ENCODE data around the gene SFXN5.

Gene SFXN5

DNA sequence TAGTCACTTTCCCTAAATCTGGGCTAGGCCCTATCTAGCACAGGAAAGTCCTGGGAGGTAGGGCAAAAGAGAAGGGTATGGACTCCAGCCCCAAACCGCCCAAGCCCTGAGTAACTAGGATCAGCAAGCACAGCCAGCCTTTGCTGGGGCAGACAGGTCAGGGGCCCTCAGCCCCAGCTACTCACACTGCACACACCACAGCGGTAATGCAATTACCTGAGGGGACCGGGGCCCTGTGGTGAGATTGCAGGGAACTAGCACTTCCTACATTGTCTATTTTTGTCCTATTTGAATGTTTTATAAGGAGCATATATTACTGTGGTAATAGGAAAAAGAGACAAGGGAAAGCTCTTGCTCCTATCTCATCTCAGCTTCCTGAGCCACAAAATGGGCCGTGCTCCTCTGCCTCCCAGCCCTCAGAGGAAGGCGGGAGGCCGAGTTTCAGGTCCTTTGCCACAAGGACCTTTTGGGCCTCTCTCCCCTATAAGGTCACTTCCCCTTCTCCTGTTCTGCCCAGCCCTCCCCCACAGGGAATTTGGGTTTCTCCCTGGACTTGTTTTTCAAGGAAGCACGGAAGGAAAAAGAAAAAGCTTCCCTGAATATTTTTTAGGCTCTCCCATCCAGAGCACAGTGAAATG, 20.8 kb upstream of the SFXN5 start:
- TF ChIP-seq CTCF (IDR thresholded peaks at IDR 0.05; ENCODE audit: low read depth, low read length) = no peak
- no peak for DNase-seq (ENCODE audit: extremely low read depth, low read depth)

DNA sequence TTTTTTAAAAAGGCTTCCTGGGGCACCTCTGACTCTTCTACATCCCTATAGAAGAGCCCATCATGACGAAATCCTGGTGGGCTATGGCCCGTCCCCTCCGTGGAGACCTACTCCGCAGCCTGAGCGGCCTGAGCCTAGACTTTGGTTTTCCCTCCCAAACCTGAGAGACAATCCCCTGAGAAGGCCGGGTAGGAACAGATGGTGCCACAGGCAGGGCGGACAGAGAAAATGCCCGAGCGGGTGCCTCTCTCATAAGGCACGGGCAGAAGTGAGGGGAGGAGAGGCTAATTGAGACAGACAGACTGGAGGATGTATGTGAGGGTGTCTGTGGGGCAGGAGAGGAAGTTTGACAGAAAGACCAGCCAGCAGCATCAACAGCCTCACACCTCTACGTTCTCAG, 20.2 kb upstream of the SFXN5 start:
- TF ChIP-seq CTCF (IDR thresholded peaks at IDR 0.05; ENCODE audit: low read depth, low read length) = no peak
- no peak for DNase-seq (ENCODE audit: extremely low read depth, low read depth)

GRCh38 chr2:73091164-73091563, 19.7 kb upstream of the SFXN5 start:
- no peak for DNase-seq (ENCODE audit: extremely low read depth, low read depth)
- TF ChIP-seq CTCF (IDR thresholded peaks at IDR 0.05; ENCODE audit: low read depth, low read length) = no peak

DNA sequence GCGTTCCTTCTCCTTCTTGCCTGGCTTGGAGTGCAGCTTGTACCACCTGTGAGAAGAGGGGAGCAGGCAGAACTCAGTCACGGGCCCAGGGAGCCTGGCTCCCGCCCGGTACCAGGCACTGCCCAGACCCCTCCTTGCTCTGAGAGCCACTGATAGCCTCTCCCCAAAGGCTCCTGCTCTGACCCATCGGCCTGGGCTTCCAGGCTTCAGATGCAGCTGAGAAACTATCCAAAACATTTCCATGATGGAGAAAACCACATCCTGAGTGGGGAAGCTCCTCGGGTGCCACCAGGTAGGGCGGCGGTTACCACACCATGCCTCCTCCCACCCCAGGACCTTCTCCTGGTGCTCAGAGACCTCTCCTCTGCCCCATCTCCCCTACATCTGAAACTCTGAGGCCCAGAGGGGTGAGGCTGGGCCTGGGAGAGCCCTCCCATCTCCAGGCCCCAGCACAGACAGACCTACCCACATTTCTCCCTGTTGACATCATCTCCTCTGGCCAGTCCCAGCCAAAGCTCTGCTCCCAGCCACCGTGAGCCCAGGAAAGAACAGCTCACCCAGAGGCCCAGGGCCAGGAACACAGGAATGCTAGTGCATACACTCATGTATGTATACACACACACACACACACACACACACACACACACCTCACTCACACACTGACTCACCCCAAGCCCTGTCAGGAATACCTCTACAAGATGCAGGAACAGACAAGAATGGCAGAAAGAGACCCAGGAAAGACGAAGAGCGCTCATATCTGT, 17.9 kb upstream of the SFXN5 start:
- DNase-seq (ENCODE audit: extremely low read depth, low read depth) = peak; percentile 90
- no peak for TF ChIP-seq CTCF (IDR thresholded peaks at IDR 0.05; ENCODE audit: low read depth, low read length)

DNA sequence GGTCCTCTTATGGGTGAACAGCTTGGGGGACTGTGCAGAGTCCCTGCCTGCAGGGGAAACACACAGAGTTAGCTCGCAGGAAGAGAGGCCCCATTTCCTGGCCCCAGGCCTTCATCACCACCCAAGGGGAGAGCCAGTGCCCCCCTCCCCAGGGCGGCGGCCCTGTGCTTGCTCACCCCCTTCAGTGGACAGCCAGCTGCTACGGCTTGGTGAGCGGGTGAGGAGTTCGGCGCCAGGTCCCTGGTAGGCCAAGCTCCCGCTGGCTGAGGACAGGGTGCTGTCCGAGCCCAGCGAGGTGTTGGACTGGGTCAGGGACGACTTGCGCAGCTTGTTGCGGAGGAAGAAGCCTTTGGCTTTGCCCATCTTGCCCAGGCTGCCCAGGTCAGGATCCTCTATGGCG, 17.2 kb upstream of the SFXN5 start:
- DNase-seq (ENCODE audit: extremely low read depth, low read depth) = no peak
- TF ChIP-seq CTCF (IDR thresholded peaks at IDR 0.05; ENCODE audit: low read depth, low read length) = no peak

DNA sequence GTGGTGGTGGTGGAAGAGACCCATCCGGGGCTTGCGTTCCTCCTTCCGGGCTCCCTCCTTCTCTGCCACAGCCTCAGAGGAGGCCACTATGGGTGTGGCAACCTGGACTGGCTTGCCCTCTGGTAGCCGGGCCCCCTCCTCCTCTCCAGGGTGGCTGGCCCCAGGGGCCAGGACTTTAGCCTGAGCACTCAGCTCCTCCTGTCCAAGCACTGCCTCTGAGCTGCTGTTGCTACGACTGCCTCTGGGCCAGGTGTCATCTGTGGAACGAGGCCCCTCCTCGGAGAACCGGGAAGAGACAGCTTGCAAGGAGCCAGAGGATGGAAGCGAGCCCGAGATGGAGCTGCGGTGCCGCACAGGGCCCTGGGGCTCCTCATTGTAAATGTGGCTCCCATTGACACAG, 16.7 kb upstream of the SFXN5 start:
- no peak for DNase-seq (ENCODE audit: extremely low read depth, low read depth)
- no peak for TF ChIP-seq CTCF (IDR thresholded peaks at IDR 0.05; ENCODE audit: low read depth, low read length)

- no peak for DNase-seq (ENCODE audit: extremely low read depth, low read depth)
- no peak for TF ChIP-seq CTCF (IDR thresholded peaks at IDR 0.05; ENCODE audit: low read depth, low read length)
Observed at GRCh38 chr2:73087311-73087710, 15.8 kb upstream of the SFXN5 start.

All from AG09319 (cell line).